GM18867 (cell line): ENCODE data around the gene LY6G6D.

Source experiments
- ATAC-seq: cut with Tn5 transposase; IDR thresholded peaks from one replicate; pipeline ENCODE4 v1.9.1; 2021; ENCODE audit warnings: mild to moderate bottlenecking, moderate library complexity; ENCODE audit not compliant: unreplicated experiment

LY6G6D gene

DNA sequence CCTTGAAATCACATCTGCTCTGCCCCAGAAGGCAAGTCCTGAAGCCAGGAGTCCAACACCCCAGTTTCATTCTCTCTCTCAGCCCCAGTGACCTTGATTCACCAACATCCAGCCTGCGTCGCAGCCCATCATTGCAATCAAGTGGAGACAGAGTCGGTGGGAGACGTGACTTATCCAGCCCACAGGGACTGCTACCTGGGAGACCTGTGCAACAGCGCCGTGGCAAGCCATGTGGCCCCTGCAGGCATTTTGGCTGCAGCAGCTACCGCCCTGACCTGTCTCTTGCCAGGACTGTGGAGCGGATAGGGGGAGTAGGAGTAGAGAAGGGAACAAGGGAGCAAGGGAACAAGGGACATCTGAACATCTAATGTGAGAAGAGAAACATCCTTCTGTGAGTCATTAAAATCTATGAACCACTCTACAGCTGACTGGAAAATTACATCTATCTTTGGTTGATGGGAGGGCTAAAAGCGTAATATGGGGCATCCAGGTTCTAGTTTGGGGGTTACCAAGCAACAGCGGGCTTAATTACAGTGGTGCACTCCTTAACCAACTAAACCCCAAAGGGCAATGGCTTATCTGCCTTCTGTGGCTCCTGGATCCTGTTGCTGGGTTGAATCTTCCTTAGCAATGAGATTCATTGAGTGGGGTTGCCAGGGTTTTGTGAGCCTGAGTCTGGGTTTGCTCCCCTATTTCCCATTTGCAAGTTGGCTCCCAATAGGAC lies 2.5 kb downstream of the LY6G6D start:
- no peak for ATAC-seq

- no peak for ATAC-seq
Measured at GRCh38 chr6:31718265-31718664, 3.1 kb downstream of the LY6G6D start.

DNA sequence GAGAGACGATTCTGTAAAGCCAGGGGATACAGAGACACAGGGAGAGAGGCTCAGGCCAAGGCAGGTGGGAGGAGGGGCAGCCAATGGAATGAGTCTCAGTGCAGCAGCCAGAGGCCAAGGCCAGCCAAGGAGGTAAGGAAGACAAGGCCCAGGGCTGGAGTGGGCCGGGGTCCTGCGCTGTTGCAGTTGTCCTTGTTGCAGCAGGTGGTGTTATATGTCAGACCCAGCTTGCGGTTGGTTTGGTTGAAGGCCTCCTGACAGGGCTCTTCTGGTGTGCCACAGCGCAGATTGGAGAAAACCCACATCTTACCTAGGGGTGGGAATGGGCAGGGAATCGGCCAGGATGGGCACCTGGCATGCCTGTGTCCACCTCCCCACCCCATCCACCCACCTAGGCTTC lies 3.9 kb downstream of the LY6G6D start:
- ATAC-seq: no peak

GRCh38 chr6:31720196-31720770 lies 5.1 kb downstream of the LY6G6D start:
- no peak for ATAC-seq

DNA sequence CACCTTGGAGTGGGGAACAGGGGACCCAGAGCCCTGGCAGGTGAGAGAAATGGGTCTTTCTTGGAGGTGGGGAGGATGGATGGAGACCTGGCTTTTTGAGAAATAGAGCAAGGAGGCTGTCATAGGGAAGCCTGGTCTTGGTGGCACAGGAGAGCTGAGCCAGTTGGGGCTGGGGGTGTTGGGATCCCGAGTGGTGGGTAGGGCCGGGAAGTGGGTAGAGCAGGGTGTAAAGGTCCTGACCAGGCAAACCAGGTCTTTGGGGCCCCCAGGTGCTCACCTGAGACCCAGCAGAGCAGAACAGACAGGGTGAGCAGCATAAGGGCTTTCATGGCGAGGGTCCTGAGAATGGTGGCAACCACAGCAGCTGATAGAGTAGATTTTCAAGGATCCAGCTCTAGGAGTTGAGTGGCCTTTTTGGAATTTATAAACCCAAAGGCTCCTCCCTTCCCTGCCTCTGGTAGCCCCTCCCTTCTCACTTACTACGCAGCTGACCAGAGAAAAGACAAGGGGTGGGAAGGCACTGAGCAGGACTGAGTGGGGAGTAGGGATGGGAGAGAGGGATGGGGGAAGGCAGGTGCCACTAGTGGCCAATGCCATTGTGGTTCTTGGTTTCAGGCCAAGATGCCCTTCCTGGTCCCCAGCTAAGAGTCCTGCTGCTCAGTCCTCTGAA lies 6.3 kb downstream of the LY6G6D start, which contains the start of gene LY6G6C:
TSS of gene LY6G6C (minus strand) at position 396 of the 670 bp plus-strand sequence. CDS start at position 329, 67 bp downstream.
- no peak for ATAC-seq

DNA sequence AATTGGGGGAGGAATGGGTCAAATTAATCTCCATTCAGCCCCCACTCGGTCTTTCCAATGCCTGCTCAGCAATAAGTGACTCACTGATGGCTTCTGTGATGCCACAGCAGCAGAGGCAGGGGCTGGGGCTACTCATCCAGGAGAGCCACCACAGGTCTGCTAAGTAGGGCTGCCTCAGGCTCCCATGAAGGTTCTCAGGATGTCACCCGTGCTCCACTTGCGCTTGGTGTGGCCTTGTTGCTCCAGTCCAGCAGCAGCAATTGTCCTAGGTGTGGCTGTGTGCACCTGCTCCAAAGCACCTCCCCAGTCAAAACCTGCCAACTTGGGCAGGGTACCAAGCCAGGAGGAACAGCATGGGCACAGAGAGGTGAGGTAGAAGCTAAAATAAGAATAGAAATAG lies 7.0 kb downstream of the LY6G6D start:
- no peak for ATAC-seq

DNA sequence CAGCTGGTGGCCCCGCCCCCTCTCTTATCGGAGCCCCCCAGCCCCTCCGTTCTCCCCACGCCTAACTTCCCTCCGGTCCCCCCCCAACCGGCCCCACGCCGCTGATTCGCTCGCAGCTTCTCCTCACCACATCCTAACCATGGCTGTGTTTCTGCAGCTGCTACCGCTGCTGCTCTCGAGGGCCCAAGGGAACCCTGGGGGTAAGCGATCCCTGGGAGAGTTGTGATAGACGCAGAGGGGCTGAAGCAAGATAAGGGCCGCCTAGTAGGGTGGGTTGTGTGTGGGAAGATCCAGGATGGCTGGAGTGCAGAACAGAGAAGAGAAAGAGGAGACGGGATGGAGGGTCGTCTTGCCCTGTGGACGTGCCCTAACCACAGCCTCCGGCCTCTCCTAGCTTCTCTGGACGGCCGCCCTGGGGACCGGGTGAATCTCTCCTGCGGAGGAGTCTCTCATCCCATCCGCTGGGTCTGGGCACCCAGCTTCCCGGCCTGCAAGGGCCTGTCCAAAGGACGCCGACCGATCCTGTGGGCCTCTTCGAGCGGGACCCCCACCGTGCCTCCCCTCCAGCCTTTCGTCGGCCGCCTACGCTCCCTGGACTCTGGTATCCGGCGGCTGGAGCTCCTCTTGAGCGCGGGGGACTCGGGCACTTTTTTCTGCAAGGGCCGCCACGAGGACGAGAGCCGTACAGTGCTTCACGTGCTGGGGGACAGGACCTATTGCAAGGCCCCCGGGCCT lies 8.3 kb downstream of the LY6G6D start, which contains the start of gene MPIG6B:
TSS of gene MPIG6B (plus strand) at position 129 of the 735 bp plus-strand sequence. CDS start at position 140, 11 bp downstream.
- ATAC-seq: no peak

DNA sequence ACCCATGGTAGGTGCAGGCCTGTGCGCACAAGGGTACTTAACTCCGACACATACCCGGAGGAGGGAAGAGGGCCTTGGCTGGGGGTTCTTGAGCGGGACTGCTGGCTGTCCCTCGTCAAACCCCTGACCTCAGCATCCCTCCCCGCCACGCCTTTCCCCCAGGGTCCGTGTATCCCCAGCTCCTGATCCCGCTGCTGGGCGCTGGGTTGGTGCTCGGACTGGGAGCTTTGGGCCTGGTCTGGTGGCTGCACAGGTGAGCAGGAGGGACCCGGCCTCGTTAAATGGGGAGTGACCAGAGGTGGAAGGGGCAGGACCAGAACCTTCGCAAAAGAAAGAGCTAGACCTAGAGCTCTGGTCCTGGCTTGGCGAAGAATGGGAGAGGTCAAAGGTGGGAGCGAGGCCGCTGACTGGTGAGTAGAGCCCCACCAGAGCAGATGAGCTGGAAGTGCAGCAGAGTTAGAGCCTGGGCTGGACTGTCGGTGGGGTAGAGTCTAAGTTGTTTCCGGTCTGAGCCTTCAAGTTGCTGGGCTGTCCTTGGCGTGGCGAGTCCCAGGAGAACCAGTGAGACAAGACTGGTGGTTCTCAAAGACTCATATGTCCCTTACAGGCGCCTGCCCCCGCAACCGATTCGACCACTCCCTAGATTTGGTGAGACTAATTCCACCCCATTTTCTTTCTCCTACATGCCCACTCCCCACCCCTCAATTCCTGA lies 9.0 kb downstream of the LY6G6D start:
- no peak for ATAC-seq

DNA sequence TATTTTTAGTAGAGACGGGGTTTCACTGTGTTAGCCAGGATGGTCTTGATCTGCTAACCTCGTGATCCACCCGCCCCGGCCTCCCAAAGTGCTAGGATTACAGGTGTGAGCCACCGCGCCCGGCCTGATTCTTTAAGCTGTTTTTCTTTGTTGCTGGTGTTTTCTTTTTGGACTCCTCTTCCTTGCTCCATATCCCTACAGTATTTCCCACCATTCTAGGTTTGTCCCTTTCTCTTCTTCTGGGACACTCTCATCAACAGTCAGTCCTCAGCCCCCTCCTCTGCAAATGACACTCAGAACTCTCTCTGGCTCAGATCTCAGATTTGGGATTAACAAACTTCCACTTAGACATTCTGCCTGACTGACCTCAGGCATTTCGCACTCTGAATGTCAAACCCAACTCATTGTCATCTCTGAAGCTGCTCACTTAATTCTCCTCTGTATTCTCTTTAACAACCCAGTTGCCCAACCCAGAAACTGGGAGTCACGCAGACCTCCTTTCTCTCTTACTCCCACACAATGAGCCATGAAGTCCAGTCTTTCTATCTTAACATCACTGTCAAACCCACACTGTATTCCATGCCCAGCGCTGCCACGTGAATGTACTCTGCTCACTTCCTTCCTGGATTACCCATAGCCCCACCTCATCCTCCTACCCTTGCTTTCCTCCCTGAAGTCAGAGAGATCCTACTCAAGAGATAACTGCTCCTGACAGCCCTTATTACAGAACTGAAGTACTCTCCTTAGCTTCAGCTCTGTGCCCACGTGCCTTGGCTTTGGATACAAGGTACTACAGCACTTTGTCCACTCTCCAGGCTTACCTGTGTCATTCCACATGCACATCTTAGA lies 10.6 kb downstream of the LY6G6D start:
- ATAC-seq: no peak

DNA sequence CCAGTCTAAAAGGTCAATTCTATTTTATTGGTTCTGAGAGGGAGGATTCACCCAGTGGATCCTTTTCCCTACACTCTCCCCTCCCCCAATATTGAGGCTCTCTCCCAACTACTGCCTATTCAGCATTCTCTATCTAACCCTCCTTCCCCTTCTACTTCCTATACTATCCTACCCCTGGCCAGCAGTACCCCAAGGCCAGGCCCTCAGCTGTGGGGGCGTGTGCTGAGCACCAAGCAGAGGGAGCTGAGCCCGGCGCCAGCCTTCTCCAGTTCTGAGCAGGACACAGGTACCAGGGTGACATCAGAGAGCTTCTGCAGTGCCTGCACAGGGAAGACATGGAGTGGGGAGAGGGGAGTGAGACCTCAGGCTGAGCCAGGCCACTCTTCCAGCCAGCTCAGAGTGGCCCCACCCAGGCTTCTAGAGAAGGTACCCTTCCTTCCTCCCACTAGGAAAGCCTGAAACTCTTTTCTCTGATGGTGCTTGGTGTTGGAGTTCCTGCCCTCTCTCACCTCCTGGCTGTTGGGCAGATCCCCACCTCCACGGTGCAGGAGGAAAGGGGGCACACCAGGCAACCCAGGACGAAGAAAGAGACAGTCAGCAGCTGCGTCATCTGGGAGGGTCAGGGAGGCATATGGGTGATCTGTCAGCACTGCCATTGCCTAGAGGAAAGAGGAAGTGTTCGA lies 12.0 kb downstream of the LY6G6D start:
- ATAC-seq: peak; percentile 55

DNA sequence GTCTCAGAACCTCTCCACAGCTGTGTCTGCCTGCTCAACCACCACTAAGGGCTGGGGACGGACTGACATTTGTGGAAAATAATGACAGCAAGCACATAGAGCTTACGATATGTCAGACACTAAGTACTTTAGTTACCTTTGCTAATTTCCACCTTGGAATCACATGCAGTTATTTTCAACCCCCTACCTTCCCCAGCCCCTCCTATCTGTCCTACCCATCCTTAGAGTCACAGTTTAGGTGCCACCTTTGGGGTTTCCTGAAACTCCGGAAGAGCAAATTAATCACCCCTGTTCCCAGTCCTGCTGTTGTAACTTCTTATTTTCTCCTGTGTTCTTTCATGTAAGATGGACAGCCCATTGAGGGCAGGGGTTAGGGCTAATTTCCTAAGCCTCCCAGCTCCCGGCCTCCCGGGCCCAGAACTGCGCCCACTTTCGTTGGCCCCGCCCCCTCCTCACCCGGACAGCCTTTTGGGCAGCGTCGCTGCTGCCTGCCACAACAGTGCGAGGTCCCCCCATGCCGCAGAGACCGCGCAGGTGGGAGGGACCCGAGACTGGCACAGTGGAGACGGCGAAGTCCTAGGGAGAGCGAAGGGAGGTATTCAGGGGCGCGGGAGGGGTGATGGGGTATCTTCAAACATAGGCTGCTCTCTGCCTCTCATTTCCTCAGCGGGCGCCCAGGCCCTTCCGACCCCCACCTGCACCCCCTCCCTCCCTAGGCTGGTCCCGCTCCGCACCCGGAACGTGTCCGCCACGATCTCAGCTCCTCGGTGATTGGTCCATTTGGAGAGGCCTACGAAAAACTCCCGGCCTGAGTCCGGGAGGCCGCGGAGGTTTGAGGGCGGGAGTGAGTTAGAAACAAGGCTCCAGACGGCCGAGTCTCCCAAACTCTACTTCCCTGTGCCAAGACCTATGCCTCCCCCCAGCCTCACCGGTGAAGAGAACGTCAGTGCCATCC lies 12.8 kb downstream of the LY6G6D start:
- no peak for ATAC-seq

DNA sequence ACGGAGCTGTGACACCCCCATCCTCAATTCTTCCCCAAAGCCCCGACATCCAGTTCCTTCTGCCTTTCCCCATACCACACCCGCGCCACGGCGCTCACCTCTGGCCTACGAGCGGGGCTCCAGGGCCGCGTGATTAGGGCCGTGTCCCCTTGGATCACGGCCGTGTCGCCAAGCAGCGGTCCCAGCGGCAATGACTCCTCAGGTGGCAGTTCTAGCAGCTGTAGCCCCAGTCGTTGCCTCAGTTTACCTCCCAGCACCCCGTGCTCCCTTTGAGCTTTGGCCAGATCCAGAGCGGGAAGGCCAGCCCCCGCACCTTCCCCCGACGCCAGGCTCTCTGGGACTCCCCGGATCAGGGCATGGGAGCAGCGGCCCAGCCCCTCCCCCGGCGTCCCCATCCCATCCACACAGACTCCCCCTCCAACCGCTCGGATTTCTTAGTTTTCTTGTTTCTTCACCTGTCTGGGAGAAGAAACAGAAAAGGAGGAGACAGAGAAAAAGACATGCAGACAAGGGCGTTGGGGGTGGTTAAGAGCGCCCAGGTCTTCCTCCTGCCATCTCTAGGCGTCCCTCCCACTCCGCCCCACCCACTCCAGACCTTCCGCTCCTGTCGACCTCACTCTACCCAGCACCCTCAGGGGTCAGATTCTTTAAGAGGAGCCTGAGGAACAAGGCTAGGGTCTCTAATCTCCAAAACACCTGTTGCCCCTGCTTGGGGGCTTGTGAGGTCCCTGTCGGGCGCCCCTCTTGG lies 13.8 kb downstream of the LY6G6D start, which contains the start of gene DDAH2:
TSS of gene DDAH2 (minus strand) at position 533 of the 748 bp plus-strand sequence. CDS start at position 395, 138 bp downstream.
- no peak for ATAC-seq

DNA sequence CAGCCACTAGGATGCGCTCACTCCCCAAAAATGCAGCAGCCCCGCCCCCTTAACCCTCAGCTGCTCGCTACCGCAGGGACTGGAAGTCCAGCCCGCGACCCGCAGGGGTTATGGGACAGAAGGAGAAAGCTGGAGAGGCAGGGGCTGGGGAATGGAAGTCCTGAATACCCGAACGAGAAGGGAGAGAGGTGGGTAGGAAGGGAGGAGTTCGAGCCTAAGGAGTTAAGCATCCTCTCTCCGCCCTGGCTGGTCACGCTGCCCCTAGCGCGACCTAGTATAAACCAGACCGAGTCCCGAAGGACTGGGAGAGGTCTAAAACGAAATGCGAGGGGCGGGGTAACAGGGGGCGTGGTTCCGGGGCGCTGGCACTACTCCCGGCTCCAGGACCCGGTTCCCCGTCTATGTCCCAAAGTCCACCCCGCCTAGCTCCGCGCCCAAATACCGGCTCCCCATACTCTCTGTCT lies 14.4 kb downstream of the LY6G6D start:
- peak; percentile 35 for ATAC-seq

GRCh38 chr6:31729979-31730630 lies 15.0 kb downstream of the LY6G6D start:
- ATAC-seq: peak; percentile 35

DNA sequence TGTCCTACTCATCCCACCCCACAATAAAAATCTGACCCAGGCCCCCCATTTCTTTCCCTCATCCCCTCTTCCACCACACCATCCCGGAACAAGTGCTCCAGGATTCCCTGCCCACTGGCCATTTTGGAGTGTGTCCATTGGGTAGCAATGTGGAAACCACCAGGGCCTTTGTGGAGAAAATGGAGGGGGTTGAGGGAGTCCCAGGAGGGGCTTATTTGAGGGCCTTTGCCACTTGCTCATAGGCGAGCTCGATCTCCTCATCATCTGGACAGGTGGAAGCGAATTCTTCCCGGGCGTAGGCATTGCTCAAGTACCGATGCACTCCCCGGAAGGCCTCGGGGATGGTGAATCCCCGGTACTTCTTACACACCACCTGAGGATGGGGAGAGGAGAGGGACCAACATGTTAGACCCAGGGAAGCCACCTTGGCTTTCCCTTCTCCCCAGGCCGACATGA lies 15.5 kb downstream of the LY6G6D start:
- no peak for ATAC-seq

GRCh38 chr6:31732029-31732428 lies 16.9 kb downstream of the LY6G6D start:
- ATAC-seq: no peak
